Left ventricle myocardium inferior (tissue), 1 donor: ENCODE measurements around the gene COQ8A. TPM values are rescaled to one million over a fixed set of nuclear protein-coding genes. Genes with fewer than 3 reads are reported as not detected.

ENCODE experiments used
- DNase-seq: peaks from one replicate; pipeline ENCODE4 v3.0.0-alpha.2; 2020
- H3K27ac ChIP-seq: fragments of 200-600 bp; replicated peaks from 2 replicates; pipeline ENCODE4 v1.8.0; 2021
- H3K27me3 ChIP-seq: fragments of 200-600 bp; 2 replicates; pipeline ENCODE4 v1.8.0; 2021; ENCODE audit warnings: low read depth
- H3K36me3 ChIP-seq: fragments of 200-600 bp; 2 replicates; pipeline ENCODE4 v1.8.0; 2021
- H3K4me1 ChIP-seq: fragments of 200-600 bp; 2 replicates; pipeline ENCODE4 v1.8.0; 2021
- H3K4me3 ChIP-seq: fragments of 200-600 bp; 2 replicates; pipeline ENCODE4 v1.8.0; 2021; ENCODE audit warnings: mild to moderate bottlenecking, moderate library complexity
- H3K9me3 ChIP-seq: fragments of 200-600 bp; replicated peaks from 2 replicates; pipeline ENCODE4 v1.8.0; 2021
- intact Hi-C: fragments of 100-400 bp; cut with micrococcal nuclease; formaldehyde crosslinking; loops from one replicate; pipeline ENCODE4 v1.11.0; 2022
- total RNA-seq: library from RNA; stranded (reverse); fragmentation: NEBNext Ultra II Directional; extraction: Animal tissue kit (Norgen Biotek cat#: 25700); gene quantifications from one replicate; pipeline ENCODE4 v1.2.1, GENCODE V29; 2021
- TF ChIP-seq, protein P1 (sequence below): fragments of 200-600 bp; IDR thresholded peaks from 2 replicates; pipeline ENCODE4 v1.8.0; 2021; ENCODE audit warnings: antibody characterized with exemption, mild to moderate bottlenecking, borderline replicate concordance
- donor health status: DM: no; HTN: yes; CAD: no; lungs with severe emphysema.

Gene COQ8A
- total RNA-seq, 1 donor from 2014 or later = 357 TPM

DNA sequence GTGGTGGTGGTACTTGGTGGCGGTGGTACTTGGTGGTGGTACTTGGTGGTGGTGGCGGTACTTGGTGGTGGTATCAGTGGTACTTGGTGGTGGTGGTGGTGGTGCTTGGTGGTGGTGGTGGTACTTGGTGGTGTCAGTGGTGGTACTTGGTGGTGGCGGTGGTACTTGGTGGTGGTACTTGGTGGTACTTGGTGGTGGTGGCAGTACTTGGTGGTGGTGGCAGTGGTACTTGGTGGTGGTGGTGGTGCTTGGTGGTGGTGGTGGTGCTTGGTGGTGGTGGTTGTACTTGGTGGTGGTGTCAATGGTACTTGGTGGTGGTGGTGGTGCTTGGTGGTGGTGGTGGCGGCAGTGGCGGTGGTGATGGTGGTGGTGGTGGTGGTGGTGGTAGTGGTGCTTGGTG lies 20.2 kb downstream of the COQ8A start:
- H3K9me3 ChIP-seq = no peaks in the 10 kb centered on the region
- no peak for DNase-seq
- no peak overlapping the region for H3K4me3 ChIP-seq
- peaks cover 16% of the 10 kb centered on the region for H3K36me3 ChIP-seq
- H3K4me1 ChIP-seq = peaks cover 73% of the 10 kb centered on the region
- H3K27ac ChIP-seq = no peak overlapping the region
- intact Hi-C loops = no loop called here
- TF ChIP-seq, protein P1, sequence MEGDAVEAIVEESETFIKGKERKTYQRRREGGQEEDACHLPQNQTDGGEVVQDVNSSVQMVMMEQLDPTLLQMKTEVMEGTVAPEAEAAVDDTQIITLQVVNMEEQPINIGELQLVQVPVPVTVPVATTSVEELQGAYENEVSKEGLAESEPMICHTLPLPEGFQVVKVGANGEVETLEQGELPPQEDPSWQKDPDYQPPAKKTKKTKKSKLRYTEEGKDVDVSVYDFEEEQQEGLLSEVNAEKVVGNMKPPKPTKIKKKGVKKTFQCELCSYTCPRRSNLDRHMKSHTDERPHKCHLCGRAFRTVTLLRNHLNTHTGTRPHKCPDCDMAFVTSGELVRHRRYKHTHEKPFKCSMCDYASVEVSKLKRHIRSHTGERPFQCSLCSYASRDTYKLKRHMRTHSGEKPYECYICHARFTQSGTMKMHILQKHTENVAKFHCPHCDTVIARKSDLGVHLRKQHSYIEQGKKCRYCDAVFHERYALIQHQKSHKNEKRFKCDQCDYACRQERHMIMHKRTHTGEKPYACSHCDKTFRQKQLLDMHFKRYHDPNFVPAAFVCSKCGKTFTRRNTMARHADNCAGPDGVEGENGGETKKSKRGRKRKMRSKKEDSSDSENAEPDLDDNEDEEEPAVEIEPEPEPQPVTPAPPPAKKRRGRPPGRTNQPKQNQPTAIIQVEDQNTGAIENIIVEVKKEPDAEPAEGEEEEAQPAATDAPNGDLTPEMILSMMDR = no peak
- no peaks in the 10 kb centered on the region for H3K27me3 ChIP-seq

DNA sequence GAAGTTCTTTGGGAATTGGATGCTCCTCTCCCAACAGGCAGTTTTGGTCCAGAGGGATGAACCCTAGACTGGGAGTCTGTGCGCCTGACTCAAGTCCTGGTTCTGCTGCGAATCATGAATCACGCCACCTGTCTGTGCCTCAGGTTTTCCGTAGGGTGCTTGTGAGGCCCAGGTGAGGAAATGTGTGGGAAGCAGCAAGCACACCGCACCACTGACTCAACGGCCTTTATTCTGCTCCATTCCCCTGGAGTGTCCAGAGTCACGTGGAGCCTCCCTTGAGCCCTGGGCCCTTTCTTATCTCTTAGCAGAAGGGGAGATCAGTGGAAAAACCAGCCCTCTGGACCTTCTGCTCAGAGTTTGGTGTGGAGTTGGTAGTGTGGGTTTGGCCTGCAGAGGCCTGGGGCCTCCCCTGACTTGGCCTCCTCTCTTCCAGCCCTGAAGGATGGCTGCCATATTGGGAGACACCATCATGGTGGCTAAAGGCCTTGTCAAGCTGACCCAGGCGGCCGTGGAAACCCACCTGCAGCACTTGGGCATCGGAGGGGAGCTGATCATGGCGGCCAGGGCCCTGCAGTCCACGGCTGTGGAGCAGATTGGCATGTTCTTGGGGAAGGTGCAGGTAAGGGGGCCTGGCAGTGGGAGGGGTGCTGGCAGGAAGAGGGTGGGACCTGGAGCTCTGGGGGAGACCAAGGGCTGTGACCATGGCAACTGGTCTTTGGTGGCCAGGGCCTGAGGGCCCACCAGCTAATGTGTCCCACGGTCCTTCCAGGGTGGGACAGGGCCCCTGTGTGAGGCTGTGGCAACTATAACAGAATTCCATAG lies 21.1 kb downstream of the COQ8A start:
- H3K27me3 ChIP-seq = no peaks in the 10 kb centered on the region
- TF ChIP-seq, protein P1 = no peak
- H3K36me3 ChIP-seq = peaks cover 25% of the 10 kb centered on the region
- peaks cover 82% of the 10 kb centered on the region for H3K4me1 ChIP-seq
- DNase-seq = no peak
- intact Hi-C loops = no loop called here
- no peak overlapping the region for H3K4me3 ChIP-seq
- no peaks in the 10 kb centered on the region for H3K9me3 ChIP-seq
- H3K27ac ChIP-seq = peak overlapping the region; percentile 88

DNA sequence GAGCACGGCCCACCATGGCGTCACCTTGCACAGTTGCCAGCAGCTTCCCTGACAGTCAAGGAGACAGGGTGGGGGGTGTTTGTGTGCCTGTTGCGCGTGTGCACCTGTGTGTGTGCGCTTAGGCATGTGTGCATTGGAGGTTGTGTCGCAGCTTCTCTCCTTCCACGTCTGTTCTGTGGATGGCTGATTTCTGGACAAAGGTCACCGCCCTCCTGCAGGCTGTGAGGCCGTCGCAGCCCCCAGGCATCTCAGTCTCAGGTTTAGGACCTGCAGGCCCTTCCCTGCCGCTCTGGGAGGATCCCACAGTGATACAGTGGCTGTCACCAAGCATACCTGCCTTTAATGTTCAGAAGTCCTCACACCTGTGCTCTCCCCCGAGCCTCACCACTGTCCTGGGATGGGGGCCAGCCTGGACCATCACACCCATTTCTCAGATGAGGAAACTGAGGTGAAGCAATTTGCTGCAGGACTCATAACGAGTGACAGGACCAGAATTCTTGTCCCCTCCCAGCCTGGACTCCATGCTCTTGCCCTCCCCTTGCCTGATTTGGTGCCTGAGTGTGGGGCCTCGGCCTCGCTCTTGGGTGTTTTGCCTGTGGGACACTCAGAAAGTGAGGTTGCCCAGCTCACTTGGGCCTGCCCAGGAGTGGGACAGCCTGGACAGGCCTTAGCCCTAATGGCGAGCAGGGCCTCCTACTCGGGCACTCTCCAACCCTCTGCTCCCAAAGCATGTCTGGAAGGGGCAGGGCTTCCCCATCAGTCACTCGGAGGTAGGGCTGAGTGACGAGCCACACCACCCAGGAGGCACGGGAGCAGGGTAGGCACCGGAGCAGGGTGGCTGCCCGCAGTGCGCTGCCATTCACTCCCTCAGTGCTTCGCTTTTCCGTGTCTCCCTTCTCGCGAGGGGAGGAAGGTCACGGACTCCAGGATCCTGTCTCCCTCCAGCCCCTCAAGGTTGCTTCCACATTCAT lies 22.6 kb downstream of the COQ8A start:
- TF ChIP-seq, protein P1 = no peak
- Histone ChIP-seq H3K27ac (peak overlapping the region; percentile 88), H3K4me1 (peaks cover 91% of the 10 kb centered on the region), H3K9me3 (no peaks in the 10 kb centered on the region), H3K4me3 (peak overlapping the region; percentile 6), H3K27me3 (no peaks in the 10 kb centered on the region), H3K36me3 (peaks cover 34% of the 10 kb centered on the region)
- intact Hi-C loops = no loop called here
- no peak for DNase-seq

DNA sequence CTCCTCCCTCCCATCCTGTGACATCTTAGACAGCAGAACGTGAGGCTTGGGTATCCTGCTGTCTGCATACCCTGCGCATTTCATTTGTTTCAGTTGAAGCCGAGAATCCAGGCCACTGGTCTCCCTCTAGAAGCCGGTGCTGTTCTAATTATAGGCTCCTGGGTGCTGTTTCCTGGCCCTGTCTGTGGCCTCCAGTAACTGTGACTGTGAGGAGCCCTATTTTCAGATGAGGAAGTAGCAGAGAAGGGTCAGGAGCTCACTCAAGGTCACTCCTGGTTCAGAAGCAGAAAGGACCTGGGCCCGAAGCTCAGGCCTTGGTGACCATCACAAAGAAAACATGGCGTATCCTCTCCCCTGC lies 24.0 kb downstream of the COQ8A start:
- Histone ChIP-seq H3K36me3 (peaks cover 38% of the 10 kb centered on the region), H3K4me3 (no peak overlapping the region), H3K27me3 (no peaks in the 10 kb centered on the region), H3K27ac (peak overlapping the region; percentile 88), H3K9me3 (no peaks in the 10 kb centered on the region), H3K4me1 (peaks cover 91% of the 10 kb centered on the region)
- intact Hi-C loops = no loop called here
- TF ChIP-seq, protein P1 = no peak
- no peak for DNase-seq

DNA sequence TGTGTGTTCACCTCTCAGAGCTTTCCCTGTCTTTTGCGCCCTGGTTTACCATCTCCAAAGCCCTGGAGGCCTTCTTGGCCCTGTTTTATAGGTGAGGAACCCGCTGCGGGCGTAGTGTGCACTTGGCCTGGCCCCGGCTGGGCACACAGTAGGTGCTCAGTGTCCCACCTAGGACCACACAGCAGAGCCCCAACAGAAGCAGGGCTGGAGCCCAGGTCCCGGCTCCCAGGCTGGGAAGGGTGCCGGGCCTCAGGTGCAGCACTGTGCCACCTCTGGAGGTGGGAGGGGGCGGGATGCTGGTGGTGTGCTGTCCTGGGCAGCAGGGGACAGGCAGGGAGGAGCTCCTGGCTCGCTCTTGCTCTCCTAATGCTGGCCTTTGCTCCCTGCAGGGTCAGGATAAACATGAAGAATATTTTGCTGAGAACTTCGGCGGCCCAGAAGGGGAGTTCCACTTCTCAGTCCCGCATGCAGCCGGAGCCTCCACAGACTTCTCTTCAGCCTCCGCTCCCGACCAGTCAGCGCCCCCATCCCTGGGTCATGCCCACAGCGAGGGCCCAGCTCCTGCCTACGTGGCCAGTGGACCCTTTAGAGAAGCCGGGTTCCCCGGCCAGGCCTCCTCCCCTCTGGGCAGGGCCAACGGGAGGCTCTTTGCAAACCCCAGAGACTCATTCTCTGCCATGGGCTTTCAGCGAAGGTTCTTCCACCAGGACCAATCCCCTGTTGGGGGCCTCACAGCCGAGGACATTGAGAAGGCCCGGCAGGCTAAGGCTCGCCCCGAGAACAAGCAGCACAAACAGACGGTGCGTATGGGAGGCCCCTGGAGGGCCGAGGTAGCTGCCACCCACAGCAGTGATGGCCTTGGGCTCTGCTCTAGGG lies 24.8 kb downstream of the COQ8A start:
- Histone ChIP-seq H3K9me3 (no peaks in the 10 kb centered on the region), H3K27ac (peak overlapping the region; percentile 88), H3K27me3 (no peaks in the 10 kb centered on the region), H3K4me3 (no peak overlapping the region), H3K4me1 (peaks cover 93% of the 10 kb centered on the region), H3K36me3 (peaks cover 46% of the 10 kb centered on the region)
- intact Hi-C loops = no loop called here
- no peak for DNase-seq
- TF ChIP-seq, protein P1 = no peak
